ENCODE measurements around the gene ZNF467. TPM values are rescaled to one million over a fixed set of nuclear protein-coding genes. Genes with fewer than 3 reads are reported as not detected.

The ZNF467 gene
- total RNA-seq, 2 experiments from 2014 or later, result not detected

- DNase-seq (no peak), ATAC-seq (no peak)
- CTCF ChIA-PET, result no interaction called here
- Mint-ChIP-seq H3K4me3 (no peak overlapping the region), H3K9me3 (ENCODE audit: low read depth) (no peaks in the 10 kb centered on the region), H3K4me1 (no peaks in the 10 kb centered on the region), H3K36me3 (no peaks in the 10 kb centered on the region), H3K27me3 (peaks cover 9% of the 10 kb centered on the region), H3K27ac (no peak overlapping the region)
Observed at GRCh38 chr7:149733924-149734790, 39.2 kb downstream of the ZNF467 start.

- no peak for ATAC-seq
- no peaks in the 10 kb centered on the region for H3K4me1 Mint-ChIP-seq
- no peaks in the 10 kb centered on the region for H3K36me3 Mint-ChIP-seq
- no peak overlapping the region for H3K27ac Mint-ChIP-seq
- H3K4me3 Mint-ChIP-seq, result no peak overlapping the region
- no peak for DNase-seq
- peaks cover 6% of the 10 kb centered on the region for H3K27me3 Mint-ChIP-seq
- CTCF ChIA-PET, result no interaction called here
- H3K9me3 Mint-ChIP-seq (ENCODE audit: low read depth), result no peaks in the 10 kb centered on the region
Observed at GRCh38 chr7:149733131-149733923, 40.1 kb downstream of the ZNF467 start.

GRCh38 chr7:149732611-149733010 is 40.8 kb downstream of the ZNF467 start:
- H3K27me3 Mint-ChIP-seq, result peaks cover 4% of the 10 kb centered on the region
- ATAC-seq (no peak), DNase-seq (no peak)
- H3K9me3 Mint-ChIP-seq (ENCODE audit: low read depth), result no peaks in the 10 kb centered on the region
- no peaks in the 10 kb centered on the region for H3K36me3 Mint-ChIP-seq
- H3K4me1 Mint-ChIP-seq, result no peaks in the 10 kb centered on the region
- CTCF ChIA-PET, result interaction anchor here (1.1 kb wide), 1 partner anchor 10 kb away, joined by 5 read pairs; no protein-coding TSS in a partner anchor
- no peak overlapping the region for H3K4me3 Mint-ChIP-seq
- H3K27ac Mint-ChIP-seq, result no peak overlapping the region

- CTCF ChIA-PET, result interaction anchor here (1.1 kb wide), 1 partner anchor 10 kb away, joined by 5 read pairs; no protein-coding TSS in a partner anchor
- Mint-ChIP-seq H3K4me1 (no peaks in the 10 kb centered on the region), H3K4me3 (no peak overlapping the region), H3K27ac (no peak overlapping the region), H3K9me3 (ENCODE audit: low read depth) (no peaks in the 10 kb centered on the region), H3K27me3 (peaks cover 2% of the 10 kb centered on the region), H3K36me3 (no peaks in the 10 kb centered on the region)
- no peak for DNase-seq
- no peak for ATAC-seq
Observed at GRCh38 chr7:149732111-149732561, 41.3 kb downstream of the ZNF467 start.

GRCh38 chr7:149731207-149731955 is 42.0 kb downstream of the ZNF467 start:
- CTCF ChIA-PET, result interaction anchor here (1.1 to 1.4 kb wide), 2 partner anchors 11 kb away, joined by 5 read pairs; no protein-coding TSS in a partner anchor
- DNase-seq (no peak), ATAC-seq (no peak)
- Mint-ChIP-seq H3K36me3 (no peaks in the 10 kb centered on the region), H3K9me3 (ENCODE audit: low read depth) (no peaks in the 10 kb centered on the region), H3K27me3 (no peaks in the 10 kb centered on the region), H3K4me1 (no peaks in the 10 kb centered on the region), H3K4me3 (no peak overlapping the region), H3K27ac (no peak overlapping the region)

GRCh38 chr7:149729983-149730801 is 43.2 kb downstream of the ZNF467 start:
- no peak overlapping the region for H3K27ac Mint-ChIP-seq
- DNase-seq, result no peak
- no peaks in the 10 kb centered on the region for H3K4me1 Mint-ChIP-seq
- no peaks in the 10 kb centered on the region for H3K27me3 Mint-ChIP-seq
- ATAC-seq, result no peak
- H3K4me3 Mint-ChIP-seq, result no peak overlapping the region
- H3K9me3 Mint-ChIP-seq (ENCODE audit: low read depth), result no peaks in the 10 kb centered on the region
- CTCF ChIA-PET, result interaction anchor here (1.4 kb wide), 1 partner anchor 12 kb away, joined by 5 read pairs; no protein-coding TSS in a partner anchor
- H3K36me3 Mint-ChIP-seq, result no peaks in the 10 kb centered on the region

- H3K4me1 Mint-ChIP-seq, result no peaks in the 10 kb centered on the region
- no peak overlapping the region for H3K4me3 Mint-ChIP-seq
- no peak overlapping the region for H3K27ac Mint-ChIP-seq
- CTCF ChIA-PET, result interaction anchor here (1.4 kb wide), 1 partner anchor 13 kb away, joined by 5 read pairs; no protein-coding TSS in a partner anchor
- no peaks in the 10 kb centered on the region for H3K36me3 Mint-ChIP-seq
- no peaks in the 10 kb centered on the region for H3K27me3 Mint-ChIP-seq
- DNase-seq, result no peak
- no peaks in the 10 kb centered on the region for H3K9me3 Mint-ChIP-seq (ENCODE audit: low read depth)
- ATAC-seq, result no peak
Observed at GRCh38 chr7:149729586-149729982, 43.8 kb downstream of the ZNF467 start.

- H3K4me1 Mint-ChIP-seq, result no peaks in the 10 kb centered on the region
- CTCF ChIA-PET, result no interaction called here
- no peaks in the 10 kb centered on the region for H3K36me3 Mint-ChIP-seq
- H3K27ac Mint-ChIP-seq, result no peak overlapping the region
- H3K27me3 Mint-ChIP-seq, result no peaks in the 10 kb centered on the region
- ATAC-seq (no peak), DNase-seq (no peak)
- no peak overlapping the region for H3K4me3 Mint-ChIP-seq
- no peaks in the 10 kb centered on the region for H3K9me3 Mint-ChIP-seq (ENCODE audit: low read depth)
Observed at GRCh38 chr7:149728491-149729375, 44.7 kb downstream of the ZNF467 start.

- CTCF ChIA-PET, result no interaction called here
- Mint-ChIP-seq H3K9me3 (ENCODE audit: low read depth) (no peaks in the 10 kb centered on the region), H3K4me3 (no peak overlapping the region), H3K36me3 (no peaks in the 10 kb centered on the region), H3K4me1 (no peaks in the 10 kb centered on the region), H3K27me3 (no peaks in the 10 kb centered on the region), H3K27ac (no peak overlapping the region)
- ATAC-seq (no peak), DNase-seq (no peak)
Observed at GRCh38 chr7:149727899-149728476, 45.4 kb downstream of the ZNF467 start.

- H3K36me3 Mint-ChIP-seq, result no peaks in the 10 kb centered on the region
- no peak for DNase-seq
- H3K9me3 Mint-ChIP-seq (ENCODE audit: low read depth), result no peaks in the 10 kb centered on the region
- H3K27me3 Mint-ChIP-seq, result no peaks in the 10 kb centered on the region
- ATAC-seq, result no peak
- H3K4me1 Mint-ChIP-seq, result no peaks in the 10 kb centered on the region
- H3K27ac Mint-ChIP-seq, result no peak overlapping the region
- CTCF ChIA-PET, result no interaction called here
- no peak overlapping the region for H3K4me3 Mint-ChIP-seq
Observed at GRCh38 chr7:149727053-149727898, 46.1 kb downstream of the ZNF467 start.

GRCh38 chr7:149725916-149726315 is 47.5 kb downstream of the ZNF467 start:
- Mint-ChIP-seq H3K36me3 (no peaks in the 10 kb centered on the region), H3K27me3 (no peaks in the 10 kb centered on the region), H3K27ac (no peak overlapping the region), H3K9me3 (ENCODE audit: low read depth) (no peaks in the 10 kb centered on the region), H3K4me1 (no peaks in the 10 kb centered on the region), H3K4me3 (no peak overlapping the region)
- CTCF ChIA-PET, result no interaction called here
- ATAC-seq, result no peak
- DNase-seq, result no peak

All from activated CD8-positive, alpha-beta memory T cell treated with anti-CD3 and anti-CD28 coated beads, Interleukin-2, amount 10 ng/mL, durations not matched to agents 7 days and 5 days (primary cell).